GM18526 (cell line): ENCODE measurements around the gene ATP11A.

Experiments
- POLR2A ChIP-seq: IDR thresholded peaks from 3 replicates; pipeline ENCODE4 v1.6.1; 2011; ENCODE audit not compliant: insufficient read length; ENCODE audit errors: extremely low read depth

ATP11A gene

GRCh38 chr13:112803422-112803821 is 113.6 kb downstream of the ATP11A start:
- TF ChIP-seq POLR2A, result no peak

DNA sequence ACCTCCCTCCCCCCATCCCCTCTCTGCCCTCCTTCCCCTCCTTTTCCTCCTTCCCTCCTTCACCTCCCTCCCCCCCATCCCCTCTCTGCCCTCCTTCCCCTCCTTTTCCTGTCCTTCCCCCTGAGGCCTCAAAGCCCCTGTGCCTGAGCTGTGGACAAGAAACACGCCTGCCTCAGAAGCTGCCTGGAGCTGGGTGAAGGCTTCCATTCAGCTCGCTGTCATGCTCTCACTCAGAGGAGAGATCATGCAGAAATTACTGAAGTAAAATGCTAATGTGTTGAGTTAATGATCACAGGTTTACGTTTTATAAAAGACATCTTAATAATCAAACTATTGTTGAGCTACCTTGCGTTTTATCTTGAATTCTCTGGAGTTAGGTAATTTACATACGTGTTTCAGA is 114.5 kb downstream of the ATP11A start:
- no peak for TF ChIP-seq POLR2A

- TF ChIP-seq POLR2A, result no peak
Measured at GRCh38 chr13:112806739-112807652, 117.2 kb downstream of the ATP11A start.

DNA sequence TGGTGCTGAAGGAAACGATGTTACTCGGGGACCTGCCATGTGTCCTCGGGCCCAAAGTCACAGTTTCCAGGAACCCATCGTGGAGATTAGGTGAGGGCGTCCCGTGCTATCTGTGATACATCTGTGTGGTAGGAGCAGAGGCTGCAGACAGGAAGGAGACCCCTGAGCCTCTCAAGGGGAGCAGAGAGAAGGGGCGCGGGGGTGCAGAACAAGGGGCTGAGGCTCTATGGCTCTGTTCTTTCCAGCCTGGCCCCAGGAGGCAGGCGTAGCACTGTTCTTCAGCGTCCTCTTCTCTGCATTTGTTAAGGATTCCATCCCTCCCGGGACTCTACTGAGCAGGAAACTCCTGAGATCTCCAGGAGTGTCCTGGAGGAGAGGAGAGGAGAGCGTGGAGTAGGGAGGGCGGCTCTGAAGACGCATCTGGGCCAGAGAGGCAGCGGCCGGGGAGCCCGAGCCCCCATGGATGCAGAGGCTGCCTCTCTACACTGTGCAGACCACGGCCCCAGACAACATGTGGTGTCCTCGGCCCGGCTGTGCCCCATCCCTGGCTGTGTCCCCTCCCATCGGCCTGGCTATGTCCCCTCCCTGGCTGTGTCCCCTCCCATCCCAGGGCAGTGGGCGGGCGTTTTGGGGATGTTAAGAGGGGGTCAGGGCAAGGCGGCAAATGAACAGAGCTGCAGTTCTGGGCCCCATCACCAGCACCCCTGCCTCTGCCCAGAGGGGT is 118.0 kb downstream of the ATP11A start:
- TF ChIP-seq POLR2A, result no peak

DNA sequence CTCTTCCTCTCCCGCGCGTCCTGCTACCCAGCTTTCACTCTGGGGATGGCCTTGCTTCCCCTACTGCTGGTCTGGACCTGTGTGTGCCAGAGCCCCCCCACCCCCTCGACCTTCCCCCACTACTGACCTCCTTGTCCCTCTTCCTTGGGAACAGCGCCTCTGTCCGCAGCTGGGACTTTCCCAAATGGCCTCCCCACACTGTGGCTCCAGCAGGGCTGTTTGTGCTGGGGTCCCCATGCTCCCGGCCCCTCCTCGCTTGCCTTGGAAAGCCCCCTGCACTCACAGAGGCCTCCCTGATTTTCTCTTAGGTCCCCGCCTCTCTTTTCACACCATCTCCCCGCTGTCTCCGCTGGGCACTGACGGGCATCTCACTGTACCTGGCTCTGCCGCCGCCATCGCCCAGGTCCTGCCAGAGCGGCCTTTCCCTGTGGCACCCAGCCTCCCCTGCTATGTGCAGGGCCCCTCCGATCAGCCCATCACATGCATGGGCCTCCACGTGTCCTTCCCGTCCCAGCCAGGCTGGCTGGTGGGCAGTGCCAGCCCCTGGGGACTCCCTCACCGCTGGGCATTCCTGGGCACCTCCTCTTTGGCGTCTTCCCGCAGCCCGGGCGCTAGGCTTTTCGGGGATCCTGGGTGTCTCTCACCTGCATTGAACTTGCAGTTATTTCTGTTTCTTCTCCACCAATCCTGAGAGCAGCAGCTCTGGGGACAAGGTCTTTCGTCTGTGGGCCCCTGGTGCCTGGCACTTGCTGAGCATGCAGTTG is 118.7 kb downstream of the ATP11A start:
- TF ChIP-seq POLR2A, result no peak

DNA sequence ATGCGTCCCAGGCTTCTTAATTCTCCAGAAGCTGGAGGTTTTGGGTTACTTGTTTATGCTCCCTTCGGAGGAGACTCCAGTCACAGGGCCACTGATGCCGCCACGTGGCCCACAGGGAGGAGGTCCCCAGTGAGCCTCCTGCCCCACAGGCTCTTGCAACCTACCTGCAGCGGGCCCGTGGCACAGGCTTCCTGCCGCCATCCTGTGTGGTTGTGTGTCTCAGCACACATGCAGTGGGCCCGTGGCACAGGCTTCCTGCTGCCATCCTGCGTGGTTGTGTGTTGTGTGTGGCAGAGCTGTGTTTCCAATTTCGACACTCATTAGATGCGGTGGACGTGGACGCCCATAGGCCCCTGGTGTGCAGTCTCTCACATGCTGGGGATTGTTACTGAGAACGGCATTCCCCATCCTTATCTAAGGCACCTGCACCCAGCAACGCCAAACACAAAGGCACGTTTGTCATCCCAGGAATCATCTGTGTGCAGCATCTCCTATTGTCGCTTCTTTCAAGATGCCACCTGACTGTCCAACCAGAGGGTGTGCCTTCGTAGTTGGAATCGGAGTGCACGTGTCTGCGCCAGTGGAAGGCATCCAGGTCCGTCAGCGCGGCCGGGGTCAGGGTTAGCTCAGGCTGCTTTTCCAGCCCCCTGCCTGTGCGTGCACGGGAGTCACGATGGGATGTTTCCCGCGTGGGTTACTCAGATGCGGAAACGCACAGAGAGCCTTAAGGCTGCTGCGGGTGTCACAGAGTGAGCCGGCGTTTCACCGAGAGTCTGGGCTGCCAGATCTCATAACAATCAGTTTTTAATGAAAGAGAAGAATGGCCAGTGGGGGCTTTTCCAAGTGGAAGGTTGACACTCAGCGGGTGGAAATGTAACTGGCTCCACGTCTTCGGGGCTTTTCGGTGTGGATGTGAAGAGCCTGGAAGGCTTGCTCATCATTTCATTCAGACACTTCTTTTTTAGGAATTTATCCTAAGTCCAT is 119.8 kb downstream of the ATP11A start:
- no peak for TF ChIP-seq POLR2A

GRCh38 chr13:112810608-112811007 is 120.8 kb downstream of the ATP11A start:
- TF ChIP-seq POLR2A, result no peak

- no peak for TF ChIP-seq POLR2A
Measured at GRCh38 chr13:112812306-112813055, 122.6 kb downstream of the ATP11A start.

GRCh38 chr13:112813552-112813951 is 123.7 kb downstream of the ATP11A start:
- no peak for TF ChIP-seq POLR2A

DNA sequence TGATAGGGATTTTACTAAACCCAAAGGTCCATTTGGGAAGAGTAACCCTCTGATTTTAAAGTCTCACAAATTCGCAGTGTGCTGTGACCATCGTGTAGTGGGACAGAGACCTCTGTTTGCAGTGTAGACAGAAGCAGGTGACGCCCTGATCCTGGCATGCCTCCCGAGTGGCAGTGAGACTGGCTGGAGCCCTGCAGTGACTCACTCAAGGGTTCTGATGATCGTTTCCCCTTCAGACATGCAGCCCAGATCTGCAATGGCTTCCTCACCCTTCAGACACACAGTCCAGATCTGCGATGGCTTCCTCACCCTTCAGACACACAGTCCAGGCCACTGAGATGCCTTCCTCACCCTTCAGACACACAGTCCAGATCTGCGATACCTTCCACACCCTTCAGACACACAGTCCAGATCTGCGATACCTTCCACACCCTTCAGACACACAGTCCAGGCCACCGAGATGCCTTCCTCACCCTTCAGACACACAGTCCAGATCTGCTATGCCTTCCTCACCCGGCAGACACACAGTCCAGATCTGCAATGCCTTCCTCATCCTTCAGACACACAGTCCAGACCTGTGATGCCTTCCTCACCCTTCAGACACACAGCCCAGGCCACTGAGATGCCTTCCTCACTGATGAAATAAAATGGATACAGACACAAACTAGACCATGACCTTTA is 125.2 kb downstream of the ATP11A start:
- TF ChIP-seq POLR2A, result no peak

DNA sequence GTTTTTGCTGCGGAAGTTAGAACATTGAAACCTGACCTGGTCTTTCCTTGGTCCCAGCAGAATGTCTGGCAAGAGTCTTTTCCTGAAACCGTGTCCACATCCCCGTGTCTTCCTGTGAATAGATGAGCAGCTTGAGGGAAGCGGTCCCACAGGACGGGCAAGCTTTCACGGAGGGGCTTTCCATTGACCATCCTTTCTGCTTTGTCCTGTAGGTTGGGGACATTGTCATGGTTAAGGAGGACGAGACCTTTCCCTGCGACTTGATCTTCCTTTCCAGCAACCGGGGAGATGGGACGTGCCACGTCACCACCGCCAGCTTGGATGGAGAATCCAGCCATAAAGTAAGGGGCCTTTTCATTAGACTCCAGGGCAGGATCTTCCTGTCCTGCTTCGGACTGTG is 126.0 kb downstream of the ATP11A start:
- no peak for TF ChIP-seq POLR2A

- no peak for TF ChIP-seq POLR2A
Measured at GRCh38 chr13:112818040-112818697, 128.3 kb downstream of the ATP11A start.

DNA sequence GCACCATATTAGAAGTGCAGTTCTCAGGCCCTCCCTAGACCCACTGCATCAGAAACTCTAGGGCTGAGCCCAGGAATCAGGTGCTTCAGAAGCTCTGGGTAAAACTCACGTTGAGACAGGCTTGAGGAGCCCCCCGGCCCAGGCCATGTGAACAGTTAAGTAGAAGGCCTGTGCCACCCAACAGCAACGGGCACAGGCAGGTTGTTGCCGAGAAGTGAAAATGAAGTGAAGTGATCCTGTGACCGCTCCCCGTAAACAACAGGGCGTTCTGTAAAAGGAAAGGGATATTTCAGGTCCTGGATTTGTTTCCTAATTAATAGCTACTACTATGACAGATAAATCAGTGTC is 128.8 kb downstream of the ATP11A start:
- no peak for TF ChIP-seq POLR2A

DNA sequence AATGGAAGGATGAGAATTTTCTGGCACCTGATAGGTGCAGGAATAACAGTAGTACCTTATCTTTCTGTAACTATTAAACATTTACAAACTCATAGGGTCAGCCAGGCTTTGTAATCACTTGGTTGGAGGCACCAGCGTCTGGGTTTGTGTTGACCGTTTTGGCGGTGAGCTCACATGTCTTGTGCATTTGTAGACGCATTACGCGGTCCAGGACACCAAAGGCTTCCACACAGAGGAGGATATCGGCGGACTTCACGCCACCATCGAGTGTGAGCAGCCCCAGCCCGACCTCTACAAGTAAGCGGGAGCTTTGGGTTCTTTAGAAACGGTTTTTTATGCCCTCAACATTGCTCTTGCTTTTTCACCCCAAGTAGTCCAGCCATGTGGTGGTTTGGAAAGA is 129.3 kb downstream of the ATP11A start:
- TF ChIP-seq POLR2A, result no peak
